MCF 10A (cell line): ENCODE results near the gene PRR14L. TPM values are rescaled to one million over a fixed set of nuclear protein-coding genes. Genes with fewer than 3 reads are reported as not detected.
"Not testable (repeated sequence)": the region's sequence is repeated elsewhere in the genome, so short reads cannot be mapped to it uniquely, and the experiment has no call there.

Source experiments
- BruUV-seq: library from RNA; stranded (reverse); fragments of 400-500 nt; replicated peaks from 2 replicates; lab custom pipeline; 2021; lab: Mats Ljungman, UMichigan
- CTCF ChIA-PET: fragments of 300-600 bp; sonication (Branson Sonifier 250); formaldehyde crosslinking; extraction: SDS; loops from one replicate; lab custom pipeline; 2021; ENCODE audit warnings: antibody characterized with exemption, inconsistent platforms; lab: Yijun Ruan, JAX
- POLR2A ChIA-PET: fragments of 300-600, 350-650 bp; sonication (Branson Sonifier 250); formaldehyde crosslinking; extraction: SDS; loops from one replicate; lab custom pipeline; 2020; ENCODE audit warnings: antibody characterized with exemption, inconsistent platforms; lab: Yijun Ruan, JAX
- DNase-seq: peaks from one replicate; pipeline ENCODE4 v3.0.0-alpha.2; 2018; ENCODE audit not compliant: unreplicated experiment
- H3K27ac Mint-ChIP-seq: one replicate; pipeline ENCODE4 v1.8.0; 2022; ENCODE audit warnings: mild to moderate bottlenecking, low read depth, mixed read lengths; ENCODE audit not compliant: unreplicated experiment
- H3K27me3 Mint-ChIP-seq: one replicate; pipeline ENCODE4 v1.8.0; 2022; ENCODE audit warnings: mixed read lengths; ENCODE audit not compliant: insufficient read depth, unreplicated experiment
- H3K36me3 Mint-ChIP-seq: one replicate; pipeline ENCODE4 v1.8.0; 2022; ENCODE audit warnings: mild to moderate bottlenecking, moderate library complexity, mixed read lengths; ENCODE audit not compliant: insufficient read depth, unreplicated experiment
- H3K4me1 Mint-ChIP-seq: one replicate; pipeline ENCODE4 v1.8.0; 2022; ENCODE audit warnings: mixed read lengths; ENCODE audit not compliant: insufficient read depth, unreplicated experiment
- H3K4me3 Mint-ChIP-seq: one replicate; pipeline ENCODE4 v1.8.0; 2022; ENCODE audit warnings: mild to moderate bottlenecking, moderate library complexity, mixed read lengths; ENCODE audit not compliant: unreplicated experiment
- H3K9me3 Mint-ChIP-seq: one replicate; pipeline ENCODE4 v1.8.0; 2022; ENCODE audit warnings: mixed read lengths; ENCODE audit not compliant: unreplicated experiment
- intact Hi-C: fragments of 100-400 bp; cut with micrococcal nuclease; formaldehyde crosslinking; loops from 2 replicates; pipeline ENCODE4 v1.14.1; 2022
- total RNA-seq: library from RNA; stranded (reverse); gene quantifications from 2 replicates; pipeline ENCODE4 v1.2.3, GENCODE V29; 2022
- TF ChIP-seq, protein P1 (sequence below): fragments of 200-600 bp; IDR thresholded peaks from one replicate; pipeline ENCODE4 v1.8.0; 2022; ENCODE audit warnings: antibody characterized with exemption, mild to moderate bottlenecking; ENCODE audit not compliant: unreplicated experiment

PRR14L gene
- total RNA-seq, 1 experiment from 2014 or later = 37.4 TPM

DNA sequence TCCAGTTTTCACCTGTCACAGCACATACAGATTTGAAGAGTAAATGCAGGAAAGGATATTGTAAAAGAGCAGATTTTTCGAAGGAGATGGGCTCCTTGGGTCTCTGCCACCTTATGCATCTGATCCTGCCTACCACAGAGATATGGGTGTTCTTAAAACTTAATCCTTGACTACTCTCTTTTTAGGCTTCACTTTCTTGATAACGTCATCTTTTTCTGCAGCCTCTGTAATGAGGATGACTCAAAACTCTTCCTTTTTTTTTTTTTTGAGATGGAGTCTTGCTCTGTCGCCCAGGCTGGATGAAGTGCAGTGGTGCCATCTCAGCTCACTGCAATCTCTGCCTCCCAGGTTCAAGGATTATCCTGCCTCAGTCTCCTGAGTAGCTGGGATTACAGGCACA, 7.8 kb downstream of the PRR14L start:
- intact Hi-C loops = no loop called here
- H3K4me1 Mint-ChIP-seq = peaks cover 5% of the 10 kb centered on the region
- ChIA-PET CTCF (interaction anchor here (0.6 kb wide), 1 partner anchor 35 kb away, joined by 3 read pairs; no protein-coding TSS in a partner anchor), POLR2A (no interaction called here)
- H3K9me3 Mint-ChIP-seq = no peaks in the 10 kb centered on the region
- H3K27ac Mint-ChIP-seq = no peak overlapping the region
- H3K27me3 Mint-ChIP-seq = no peaks in the 10 kb centered on the region
- no TSS peak for BruUV-seq
- no peak overlapping the region for H3K4me3 Mint-ChIP-seq
- H3K36me3 Mint-ChIP-seq = peaks cover 66% of the 10 kb centered on the region
- TF ChIP-seq, protein P1, sequence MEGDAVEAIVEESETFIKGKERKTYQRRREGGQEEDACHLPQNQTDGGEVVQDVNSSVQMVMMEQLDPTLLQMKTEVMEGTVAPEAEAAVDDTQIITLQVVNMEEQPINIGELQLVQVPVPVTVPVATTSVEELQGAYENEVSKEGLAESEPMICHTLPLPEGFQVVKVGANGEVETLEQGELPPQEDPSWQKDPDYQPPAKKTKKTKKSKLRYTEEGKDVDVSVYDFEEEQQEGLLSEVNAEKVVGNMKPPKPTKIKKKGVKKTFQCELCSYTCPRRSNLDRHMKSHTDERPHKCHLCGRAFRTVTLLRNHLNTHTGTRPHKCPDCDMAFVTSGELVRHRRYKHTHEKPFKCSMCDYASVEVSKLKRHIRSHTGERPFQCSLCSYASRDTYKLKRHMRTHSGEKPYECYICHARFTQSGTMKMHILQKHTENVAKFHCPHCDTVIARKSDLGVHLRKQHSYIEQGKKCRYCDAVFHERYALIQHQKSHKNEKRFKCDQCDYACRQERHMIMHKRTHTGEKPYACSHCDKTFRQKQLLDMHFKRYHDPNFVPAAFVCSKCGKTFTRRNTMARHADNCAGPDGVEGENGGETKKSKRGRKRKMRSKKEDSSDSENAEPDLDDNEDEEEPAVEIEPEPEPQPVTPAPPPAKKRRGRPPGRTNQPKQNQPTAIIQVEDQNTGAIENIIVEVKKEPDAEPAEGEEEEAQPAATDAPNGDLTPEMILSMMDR = no peak
- no peak for DNase-seq

DNA sequence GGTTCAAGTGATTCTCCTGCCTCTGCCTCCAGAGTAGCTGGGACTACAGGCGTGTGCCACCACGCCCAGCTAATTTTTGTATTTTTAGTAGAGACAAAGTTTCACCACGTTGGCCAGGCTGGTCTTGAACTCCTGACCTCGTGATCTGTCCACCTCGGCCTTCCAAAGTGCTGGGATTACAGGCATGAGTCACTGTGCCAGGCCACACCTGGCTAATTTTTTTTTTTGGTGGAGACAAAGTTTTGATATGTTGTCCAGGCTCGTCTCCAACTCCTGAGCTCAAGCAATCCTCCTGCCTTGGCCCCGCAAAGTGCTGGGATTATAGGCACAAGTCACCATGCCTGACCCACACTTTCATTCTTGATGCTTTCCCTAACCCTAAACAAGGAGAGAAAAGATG, 9.6 kb downstream of the PRR14L start:
- H3K4me1 Mint-ChIP-seq, CTCF ChIA-PET, H3K9me3 Mint-ChIP-seq, BruUV-seq, H3K4me3 Mint-ChIP-seq, intact Hi-C loops, H3K27ac Mint-ChIP-seq, H3K27me3 Mint-ChIP-seq, DNase-seq: not testable (repeated sequence)
- POLR2A ChIA-PET = interaction anchor here (0.7 kb wide), 1 partner anchor 49 kb away, joined by 3 read pairs; no protein-coding TSS in a partner anchor
- peaks cover 68% of the 10 kb centered on the region for H3K36me3 Mint-ChIP-seq

DNA sequence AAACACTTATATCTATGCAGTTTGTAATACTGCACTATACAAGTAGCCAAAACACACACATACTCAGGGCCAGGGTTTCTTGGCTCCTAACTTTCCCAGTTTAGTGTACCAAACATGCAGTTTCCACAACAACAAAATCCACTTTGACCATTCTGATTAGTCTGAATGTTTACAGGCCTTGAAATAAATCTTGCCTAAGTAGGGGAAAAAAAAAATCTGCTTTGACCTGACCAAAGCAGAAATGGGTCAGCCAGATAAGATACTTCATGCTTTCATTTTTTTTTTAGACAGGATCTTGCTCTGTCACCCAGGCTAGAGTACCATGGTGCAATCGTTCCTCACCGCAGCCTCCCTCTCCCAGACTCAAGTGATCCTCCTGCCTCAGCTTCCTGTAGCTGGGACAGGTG, 10.1 kb downstream of the PRR14L start:
- intact Hi-C loops = no loop called here
- H3K4me1 Mint-ChIP-seq = peaks cover 8% of the 10 kb centered on the region
- no peak overlapping the region for H3K4me3 Mint-ChIP-seq
- CTCF ChIA-PET = interaction anchor here (0.8 kb wide), 2 partner anchors 65 to 74 kb away, joined by 3 to 5 read pairs; no protein-coding TSS in a partner anchor
- TF ChIP-seq, protein P1 = no peak
- no peaks in the 10 kb centered on the region for H3K27me3 Mint-ChIP-seq
- no peak for DNase-seq
- H3K9me3 Mint-ChIP-seq = no peaks in the 10 kb centered on the region
- BruUV-seq = no TSS peak
- peak overlapping the region; percentile 19 for H3K27ac Mint-ChIP-seq
- H3K36me3 Mint-ChIP-seq = peaks cover 72% of the 10 kb centered on the region
- POLR2A ChIA-PET = interaction anchor here (0.6 to 1.6 kb wide), 5 partner anchors 9 to 78 kb away, joined by 3 to 11 read pairs (median 3); partner anchors contain the start of gene PISD

DNA sequence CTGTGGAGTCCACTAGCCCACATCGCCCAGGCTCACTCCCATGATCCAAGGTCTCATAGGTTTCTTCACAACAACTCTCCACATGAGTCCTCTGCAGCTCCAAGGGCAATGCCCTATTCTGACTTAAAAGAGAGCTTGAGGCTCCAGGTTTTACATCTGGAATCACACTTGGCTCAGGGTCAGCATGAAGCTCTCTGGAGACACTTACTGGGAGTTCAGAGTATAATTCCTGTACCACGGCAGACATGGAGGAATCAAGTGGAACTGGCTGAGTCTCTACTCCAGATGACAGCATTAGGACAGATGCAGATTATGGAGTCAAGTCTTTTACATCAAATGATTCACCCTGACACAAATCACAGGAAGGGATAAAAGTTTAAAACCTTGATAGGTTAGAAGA, 11.4 kb downstream of the PRR14L start:
- ChIA-PET CTCF (interaction anchor here (0.7 kb wide), 1 partner anchor 164 kb away, joined by 3 read pairs; no protein-coding TSS in a partner anchor), POLR2A (interaction anchor here (0.6 to 1.6 kb wide), 4 partner anchors 10 to 62 kb away, joined by 3 to 11 read pairs (median 3); no protein-coding TSS in a partner anchor)
- H3K36me3 Mint-ChIP-seq = peaks cover 80% of the 10 kb centered on the region
- TF ChIP-seq, protein P1 = no peak
- no TSS peak for BruUV-seq
- peak overlapping the region; percentile 73 for H3K27ac Mint-ChIP-seq
- DNase-seq = no peak
- H3K4me3 Mint-ChIP-seq = no peak overlapping the region
- intact Hi-C loops = no loop called here
- H3K27me3 Mint-ChIP-seq = no peaks in the 10 kb centered on the region
- H3K4me1 Mint-ChIP-seq = peaks cover 21% of the 10 kb centered on the region
- H3K9me3 Mint-ChIP-seq = no peaks in the 10 kb centered on the region
